Heart left ventricle (tissue), 16 donors: ENCODE data around the gene EHD2. TPM values are rescaled to one million over a fixed set of nuclear protein-coding genes. Genes with fewer than 3 reads are reported as not detected.
"Not testable (repeated sequence)": the region's sequence is repeated elsewhere in the genome, so short reads cannot be mapped to it uniquely, and the experiment has no call there.

Experiments used
- ATAC-seq, 4 donors: fragments of 200-7000 bp; cut with Tn5 transposase; one replicate each; pipeline ENCODE4 v1.9.1; 2020 to 2022; ENCODE audit warnings: moderate library complexity in 4 of 4, mild to moderate bottlenecking in 3 of 4, moderate number of reproducible peaks in 1 of 4
- DNase-seq, 5 donors: peaks; one replicate each; pipeline ENCODE4 v3.0.0-alpha.2; 2020
- H3K27ac ChIP-seq, 12 donors: fragments of 200-600 bp; sonication (generic) in 4 of 12; one replicate each; pipeline versions ENCODE4 v1.5.0 to v1.8.0; 2016 to 2022; ENCODE audit warnings: mild to moderate bottlenecking in 2 of 12
- H3K27me3 ChIP-seq, 9 donors: fragments of 200-600 bp; sonication (generic) in 2 of 9; one replicate each; pipeline versions ENCODE4 v1.5.1 to v1.8.0; 2016 to 2022; ENCODE audit warnings: mild to moderate bottlenecking in 3 of 9
- H3K36me3 ChIP-seq, 9 donors: fragments of 200-600 bp; sonication (generic) in 2 of 9; one replicate each; pipeline versions ENCODE4 v1.5.0 to v1.8.0; 2018 to 2022; ENCODE audit warnings: mild to moderate bottlenecking in 2 of 9
- H3K4me1 ChIP-seq, 12 donors: fragments of 200-600 bp; sonication (generic) in 4 of 12; one replicate each; pipeline versions ENCODE4 v1.5.0 to v1.8.0; 2016 to 2022; ENCODE audit warnings: mild to moderate bottlenecking in 3 of 12
- H3K4me3 ChIP-seq, 12 donors: fragments of 200-600 bp; sonication (generic) in 4 of 12; one replicate each; pipeline versions ENCODE4 v1.5.0 to v1.8.0; 2017 to 2022; ENCODE audit warnings: mild to moderate bottlenecking in 9 of 12, moderate library complexity in 4 of 12
- H3K9me3 ChIP-seq, 12 donors: fragments of 200-600 bp; sonication (generic) in 4 of 12; one replicate each; pipeline versions ENCODE4 v1.5.0 to v1.8.0; 2016 to 2022; ENCODE audit warnings: mild to moderate bottlenecking in 1 of 12
- POLR2A ChIP-seq, 2 donors: fragments of 450-650 bp; IDR thresholded peaks; one replicate each; pipeline ENCODE4 v1.6.1; 2017; ENCODE audit warnings: antibody characterized with exemption in 2 of 2, mild to moderate bottlenecking in 2 of 2, moderate library complexity in 2 of 2
- WGBS, 4 donors: extraction: QIAGEN DNeasy Blood & Tissue Kit in 2 of 4; methylation state at CpG; one replicate each; pipeline versions ENCODE4 v1.1.5 to v1.1.7; 2013 to 2018; 5-methylcytosine and 5-hydroxymethylcytosine counted together
- intact Hi-C, 10 donors: fragments of 100-400 bp; cut with DNase I; formaldehyde crosslinking; loops; one replicate each; pipeline versions ENCODE4 v1.11.1 to v1.14.2; 2022
- long read RNA-seq, 3 donors: library from polyadenylated mRNA; unstranded; transcript quantifications; one replicate each; pipeline ENCODE4 v2.0.0, GENCODE V29; 2020 to 2021
- polyA plus RNA-seq, 2 donors: library from polyadenylated mRNA; stranded (reverse); fragments of 200-250 nt; gene quantifications; one replicate each; pipeline ENCODE4 v1.2.3, GENCODE V29; 2013
- total RNA-seq, 9 donors: library from RNA; depleted of rRNA in 2 of 9; stranded (reverse); fragments of >200 nt in 2 of 9; fragmentation: NEBNext Ultra II Directional in 3 of 9; extraction: Animal tissue kit (Norgen Biotek cat#: 25700) in 3 of 9; gene quantifications; one replicate each; pipeline versions ENCODE4 v1.1.0 to v1.2.4, GENCODE V29; 2016 to 2023
- TF ChIP-seq, protein P1 (sequence below), 12 donors: fragments of 200-600 bp; sonication (generic) in 4 of 12; IDR thresholded peaks; one replicate each; pipeline versions ENCODE4 v1.5.0 to v1.8.0; 2018 to 2022; ENCODE audit warnings: antibody characterized with exemption in 12 of 12, mild to moderate bottlenecking in 5 of 12
- donor health status: ischemic (EF 13 %, LVEDD 7.1; RV severe dilation, severe dysfunction).
- donor health status: healthy with polysubstance abuse.
- donor health status: DM: no; HTN: yes; CAD: no.
- donor health status: DM: no; HTN: no; CAD: no.
- donor health status: ischemic (EF 25% LVEDD 6.9; RV normal size, moderate dysfunction).
- donor health status: ischemic (EF 25% LVEDD 5.7; RV mildly dilated, moderate dysfunction).
- donor health status: healthy.
- donor health status: DM: yes; HTN: yes; CAD: no.
- donor health status: ischemic (EF 35%, LVEDD 5.7; RV mildly dilated, moderate dysfunction).
- donor health status: nonischemic (EF 11% LVEDD 7.7; RV severe dilation, severe dysfunction).
- donor health status: DM: yes; HTN: yes; CAD: no.
- donor health status: PGD.
- donor health status: ischemic (EF 29% LVEDD 5.4; RV normal size, mild dysfunction).
- donor health status: nonischemic (EF 23%, LVEDD 6.1; RV moderate dilation, normal function).

EHD2 gene, protein sequence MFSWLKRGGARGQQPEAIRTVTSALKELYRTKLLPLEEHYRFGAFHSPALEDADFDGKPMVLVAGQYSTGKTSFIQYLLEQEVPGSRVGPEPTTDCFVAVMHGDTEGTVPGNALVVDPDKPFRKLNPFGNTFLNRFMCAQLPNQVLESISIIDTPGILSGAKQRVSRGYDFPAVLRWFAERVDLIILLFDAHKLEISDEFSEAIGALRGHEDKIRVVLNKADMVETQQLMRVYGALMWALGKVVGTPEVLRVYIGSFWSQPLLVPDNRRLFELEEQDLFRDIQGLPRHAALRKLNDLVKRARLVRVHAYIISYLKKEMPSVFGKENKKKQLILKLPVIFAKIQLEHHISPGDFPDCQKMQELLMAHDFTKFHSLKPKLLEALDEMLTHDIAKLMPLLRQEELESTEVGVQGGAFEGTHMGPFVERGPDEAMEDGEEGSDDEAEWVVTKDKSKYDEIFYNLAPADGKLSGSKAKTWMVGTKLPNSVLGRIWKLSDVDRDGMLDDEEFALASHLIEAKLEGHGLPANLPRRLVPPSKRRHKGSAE
- total RNA-seq (100 to 1,000 TPM in 1 of 9 donors, 10 to 100 TPM in 8; 39.9 to 133 (median 45.1) TPM), polyA plus RNA-seq (10 to 100 TPM; 30.6 to 52.7 TPM)
- long read RNA-seq, donor 1, partial matches to known transcripts, result 2 of 17 reads
- long read RNA-seq, donor 1, other reads (novel, unspliced or antisense), result 14 of 17 reads
- long read RNA-seq, donor 2, partial matches to known transcripts, result 0 of 17 reads
- long read RNA-seq, donor 2, other reads (novel, unspliced or antisense), result 16 of 17 reads
- long read RNA-seq, donor 3, partial matches to known transcripts, result 3 of 21 reads
- long read RNA-seq, donor 3, other reads (novel, unspliced or antisense), result 17 of 21 reads

DNA sequence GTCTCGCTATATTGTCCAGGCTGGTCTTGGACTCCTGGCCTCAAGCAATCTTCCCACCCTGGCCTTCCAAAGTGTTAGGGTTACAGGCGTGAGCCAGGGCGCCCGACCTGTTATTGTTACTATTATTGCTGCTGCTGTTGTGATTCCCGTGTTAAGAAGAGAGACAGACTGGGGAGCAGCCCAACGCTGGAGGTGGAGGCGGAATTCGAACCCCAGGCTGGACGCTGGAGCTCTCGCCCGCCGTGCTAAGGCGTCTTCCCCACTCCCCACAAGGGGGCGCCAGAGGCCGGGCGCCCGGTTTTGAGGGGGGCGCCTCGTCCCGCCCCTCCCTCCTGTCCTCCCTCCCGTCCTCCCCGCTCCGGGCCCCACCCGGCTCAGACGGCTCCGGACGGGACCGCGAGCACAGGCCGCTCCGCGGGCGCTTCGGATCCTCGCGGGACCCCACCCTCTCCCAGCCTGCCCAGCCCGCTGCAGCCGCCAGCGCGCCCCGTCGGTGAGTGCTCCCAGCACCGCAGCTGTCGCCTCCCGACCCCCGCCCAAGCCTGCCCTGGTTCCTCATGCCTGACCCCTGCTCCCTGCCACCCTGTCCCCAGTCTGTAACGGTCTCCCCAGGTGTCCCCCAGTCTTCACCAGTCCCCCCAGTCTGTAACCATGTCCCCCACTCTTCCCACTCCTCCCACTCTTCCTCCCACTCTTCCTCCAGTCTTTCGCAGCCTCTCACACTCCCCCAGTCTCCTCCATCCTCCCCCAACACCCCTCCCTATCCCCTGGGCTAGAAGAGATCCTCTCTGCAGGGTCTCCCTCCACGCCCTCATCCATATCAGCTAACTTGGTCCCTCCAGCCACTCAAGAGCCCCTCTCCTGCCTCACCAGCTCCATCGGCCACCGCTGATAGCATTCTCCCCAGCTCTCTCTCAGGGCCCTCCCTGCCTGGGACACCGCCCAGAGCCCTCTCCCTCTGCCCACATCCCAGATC, at the start of gene EHD2:
TSS of gene EHD2 (plus strand) at position 377 of the 976 bp plus-strand sequence. CDS start 3,191 bp downstream, outside the sequence.
- H3K27me3 ChIP-seq, result peaks cover 0 to 12% (median 0%) of the 10 kb centered on the region in 9 donors
- H3K27ac ChIP-seq, result peak within 1 kb of the TSS; percentile 69 to 96 (median 89)
- H3K4me1 ChIP-seq, result peaks cover 0 to 46% (median 30%) of the 10 kb centered on the region in 12 donors
- WGBS, 4 donors, result 6 to 15% (median 8%) methylated on average over 18 to 52 of the region's 52 CpGs
- H3K36me3 ChIP-seq, result peaks cover 0 to 28% (median 10%) of the 10 kb centered on the region in 9 donors
- peak; percentile 81 to 91 (median 81) for DNase-seq
- peak; percentile 86 to 94 (median 94) for ATAC-seq
- intact Hi-C loops, result loop anchor here in 9 of 10 donors (1.0 to 10.0 kb wide), 9 partner anchors 29 to 75 kb away; partner anchors contain the start of gene NOP53 (in 1 of the 9)
- H3K4me3 ChIP-seq, result peak within 1 kb of the TSS; percentile 31 to 97 (median 74)
- TF ChIP-seq POLR2A (IDR thresholded peaks at IDR 0.05), result peak in 1 of 2 donors; percentile 86
- TF ChIP-seq, protein P1, sequence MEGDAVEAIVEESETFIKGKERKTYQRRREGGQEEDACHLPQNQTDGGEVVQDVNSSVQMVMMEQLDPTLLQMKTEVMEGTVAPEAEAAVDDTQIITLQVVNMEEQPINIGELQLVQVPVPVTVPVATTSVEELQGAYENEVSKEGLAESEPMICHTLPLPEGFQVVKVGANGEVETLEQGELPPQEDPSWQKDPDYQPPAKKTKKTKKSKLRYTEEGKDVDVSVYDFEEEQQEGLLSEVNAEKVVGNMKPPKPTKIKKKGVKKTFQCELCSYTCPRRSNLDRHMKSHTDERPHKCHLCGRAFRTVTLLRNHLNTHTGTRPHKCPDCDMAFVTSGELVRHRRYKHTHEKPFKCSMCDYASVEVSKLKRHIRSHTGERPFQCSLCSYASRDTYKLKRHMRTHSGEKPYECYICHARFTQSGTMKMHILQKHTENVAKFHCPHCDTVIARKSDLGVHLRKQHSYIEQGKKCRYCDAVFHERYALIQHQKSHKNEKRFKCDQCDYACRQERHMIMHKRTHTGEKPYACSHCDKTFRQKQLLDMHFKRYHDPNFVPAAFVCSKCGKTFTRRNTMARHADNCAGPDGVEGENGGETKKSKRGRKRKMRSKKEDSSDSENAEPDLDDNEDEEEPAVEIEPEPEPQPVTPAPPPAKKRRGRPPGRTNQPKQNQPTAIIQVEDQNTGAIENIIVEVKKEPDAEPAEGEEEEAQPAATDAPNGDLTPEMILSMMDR (IDR thresholded peaks at IDR 0.05), result peak in 11 of 12 donors; percentile 91 to 99 (median 96)
- peaks cover 0 to 9% (median 2%) of the 10 kb centered on the region in 12 donors for H3K9me3 ChIP-seq

DNA sequence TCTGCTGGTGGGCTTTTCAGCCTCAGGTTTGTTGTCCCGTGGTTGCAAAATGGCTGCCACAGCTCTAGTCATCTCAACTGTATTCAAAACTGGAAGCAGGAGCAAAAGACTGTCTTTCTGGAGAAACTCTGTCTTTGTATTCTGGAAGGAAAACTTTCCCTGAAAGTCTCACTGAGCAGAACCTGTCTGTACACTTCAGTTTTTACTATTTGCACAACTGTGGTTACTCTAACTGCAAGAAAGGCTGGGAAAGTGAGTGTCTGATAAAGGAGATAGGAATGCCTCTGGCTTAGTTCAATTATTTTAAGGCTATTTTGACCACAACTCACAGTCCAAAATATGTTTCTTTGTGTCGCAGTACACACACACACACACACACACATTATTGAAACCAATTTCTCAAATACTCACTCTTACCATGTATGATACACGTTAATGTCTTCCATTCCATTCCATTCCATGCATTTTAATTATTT, 49.7 kb upstream of the EHD2 start:
- H3K36me3 ChIP-seq, result no peaks in the 10 kb centered on the region
- peak overlapping the region; percentile 78 to 97 (median 90) for H3K27ac ChIP-seq
- peaks cover 3 to 85% (median 52%) of the 10 kb centered on the region in 12 donors for H3K4me1 ChIP-seq
- intact Hi-C loops, result loop anchor here in 6 of 10 donors (5.0 to 10.0 kb wide), 3 partner anchors 41 to 51 kb away; no protein-coding TSS in a partner anchor
- TF ChIP-seq, protein P1 (IDR thresholded peaks at IDR 0.05), result no peak
- no peak for TF ChIP-seq POLR2A (IDR thresholded peaks at IDR 0.05)
- no peaks in the 10 kb centered on the region for H3K27me3 ChIP-seq
- no peaks in the 10 kb centered on the region for H3K9me3 ChIP-seq
- WGBS, 4 donors, result 51 to 78% (median 64%) methylated on average over 3 of the region's 3 CpGs
- ATAC-seq, result peak in 1 of 4 donors; percentile 1
- peak overlapping the region in 2 of 12 donors; percentile 2 to 33 for H3K4me3 ChIP-seq
- no peak for DNase-seq

DNA sequence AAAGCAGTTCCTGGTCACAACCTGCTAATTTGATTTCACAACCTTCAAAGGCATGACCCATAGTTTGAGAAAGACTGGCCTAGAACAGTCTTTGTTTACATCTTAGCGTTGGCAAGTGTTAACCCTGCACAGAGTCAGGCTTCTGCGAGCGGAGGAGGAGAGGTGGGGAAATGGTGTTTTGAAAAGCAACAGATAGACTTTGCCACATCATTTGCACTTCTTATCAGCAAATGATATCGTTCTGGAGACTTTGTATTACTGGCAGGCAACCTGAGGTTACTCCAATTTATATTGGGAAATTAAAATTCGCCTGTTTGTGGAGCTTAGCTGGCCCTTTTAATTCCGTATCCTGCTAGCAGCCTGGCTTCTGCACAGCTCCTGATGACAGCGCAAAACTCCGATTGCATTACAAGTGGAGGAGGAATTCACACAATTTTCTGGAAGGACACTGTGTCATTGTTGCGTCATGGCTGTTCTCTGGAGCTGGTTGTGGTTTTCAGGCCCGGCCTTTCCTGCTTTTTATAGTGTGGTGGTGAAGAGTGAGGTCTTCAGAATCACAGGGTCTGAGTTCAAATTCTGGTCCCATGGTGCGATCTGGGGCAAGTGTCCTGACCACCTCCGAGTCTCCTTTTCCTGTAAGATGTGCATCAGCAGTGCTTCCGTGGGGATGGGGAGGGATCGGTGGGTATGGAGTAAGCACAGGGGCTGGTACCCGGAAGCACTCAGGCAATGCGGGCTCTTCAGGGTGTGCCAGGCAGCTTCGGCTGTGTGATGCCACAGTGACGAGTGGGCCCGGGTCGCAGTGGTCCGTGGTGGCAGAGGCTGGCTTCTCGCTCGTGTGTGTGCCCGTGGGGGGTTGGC, 49.1 kb upstream of the EHD2 start:
- peak overlapping the region; percentile 78 to 97 (median 90) for H3K27ac ChIP-seq
- H3K9me3 ChIP-seq, result no peaks in the 10 kb centered on the region
- H3K27me3 ChIP-seq, result no peaks in the 10 kb centered on the region
- H3K4me1 ChIP-seq, result peaks cover 3 to 79% (median 47%) of the 10 kb centered on the region in 12 donors
- DNase-seq (peak in 4 of 5 donors; percentile 76 to 88 (median 80)), ATAC-seq (peak; percentile 79 to 86 (median 86))
- intact Hi-C loops, result loop anchor here in 7 of 10 donors (2.0 to 10.0 kb wide), 4 partner anchors 42 to 55 kb away; partner anchors contain the start of gene BICRA (in 1 of the 7)
- 50 to 63% (median 61%) methylated on average over 22 to 24 of the region's 24 CpGs for WGBS, 4 donors
- H3K36me3 ChIP-seq, result no peaks in the 10 kb centered on the region
- H3K4me3 ChIP-seq, result peak overlapping the region in 4 of 12 donors; percentile 2 to 33 (median 8)
- peak in 1 of 2 donors; percentile 29 for TF ChIP-seq POLR2A (IDR thresholded peaks at IDR 0.05)
- TF ChIP-seq, protein P1 (IDR thresholded peaks at IDR 0.05), result no peak

DNA sequence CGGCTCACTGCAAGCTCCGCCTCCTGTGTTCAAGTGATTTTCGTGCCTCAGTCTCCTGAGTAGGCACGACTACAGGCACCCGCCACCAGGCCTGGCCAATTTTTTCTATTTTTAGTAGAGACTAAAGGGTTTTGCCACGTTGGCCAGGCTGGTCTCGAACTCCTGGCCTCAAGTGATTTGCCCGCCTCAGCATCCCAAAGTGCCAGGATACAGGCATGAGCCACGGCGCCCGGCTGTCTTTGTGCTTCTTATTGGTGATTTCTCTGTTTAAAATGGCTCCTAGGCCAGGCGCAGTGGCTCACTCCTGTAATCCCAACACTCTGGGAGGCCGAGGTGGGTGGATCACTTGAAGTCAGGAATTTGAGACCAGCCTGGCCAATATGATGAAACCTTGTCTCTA, 44.7 kb upstream of the EHD2 start:
- peaks cover 0 to 39% (median 25%) of the 10 kb centered on the region in 12 donors for H3K4me1 ChIP-seq
- H3K9me3 ChIP-seq, ATAC-seq, H3K4me3 ChIP-seq, H3K27me3 ChIP-seq, DNase-seq, H3K27ac ChIP-seq: not testable (repeated sequence)
- peaks cover 0 to 22% (median 15%) of the 10 kb centered on the region in 9 donors for H3K36me3 ChIP-seq
- 78 to 82% (median 79%) methylated on average over 13 of the region's 13 CpGs for WGBS, 4 donors
- intact Hi-C loops, result loop anchor here in 3 of 10 donors (5.0 to 10.0 kb wide), 2 partner anchors 54 to 56 kb away; no protein-coding TSS in a partner anchor
